Subcutaneous abdominal adipose tissue (tissue), 5 donors: ENCODE data around the gene NOS1AP.

Source experiments
- H3K27ac ChIP-seq: one replicate; pipeline ENCODE4 v1.7.0; 2013; ENCODE audit warnings: low read depth, mild to moderate bottlenecking, inconsistent platforms, low read length, moderate library complexity
- H3K27me3 ChIP-seq, 5 donors: one replicate each; pipeline ENCODE4 v1.7.0; 2013; ENCODE audit warnings: low read length in 5 of 5, inconsistent platforms in 1 of 5; ENCODE audit not compliant: control insufficient read depth in 5 of 5, insufficient read depth in 4 of 5
- H3K36me3 ChIP-seq, 5 donors: one replicate each; pipeline ENCODE4 v1.7.0; 2013; ENCODE audit warnings: low read length in 5 of 5; ENCODE audit not compliant: control insufficient read depth in 5 of 5, insufficient read depth in 5 of 5
- H3K4me1 ChIP-seq, 5 donors: one replicate each; pipeline ENCODE4 v1.7.0; 2013; ENCODE audit warnings: low read length in 5 of 5, mild to moderate bottlenecking in 3 of 5, moderate library complexity in 1 of 5; ENCODE audit not compliant: control insufficient read depth in 5 of 5, insufficient read depth in 5 of 5
- H3K4me3 ChIP-seq, 5 donors: one replicate each; pipeline ENCODE4 v1.7.0; 2013; ENCODE audit warnings: low read length in 5 of 5, low read depth in 1 of 5
- H3K9ac ChIP-seq, 5 donors: one replicate each; pipeline ENCODE4 v1.7.0; 2013; ENCODE audit warnings: low read length in 5 of 5, mild to moderate bottlenecking in 4 of 5, moderate library complexity in 3 of 5
- H3K9me3 ChIP-seq, 5 donors: one replicate each; pipeline ENCODE4 v1.7.0; 2013; ENCODE audit warnings: low read length in 5 of 5; ENCODE audit not compliant: control insufficient read depth in 5 of 5
- donor health status: healthy.
- donor health status: healthy.
- donor health status: healthy.
- donor health status: healthy.
- donor health status: healthy.

NOS1AP gene

DNA sequence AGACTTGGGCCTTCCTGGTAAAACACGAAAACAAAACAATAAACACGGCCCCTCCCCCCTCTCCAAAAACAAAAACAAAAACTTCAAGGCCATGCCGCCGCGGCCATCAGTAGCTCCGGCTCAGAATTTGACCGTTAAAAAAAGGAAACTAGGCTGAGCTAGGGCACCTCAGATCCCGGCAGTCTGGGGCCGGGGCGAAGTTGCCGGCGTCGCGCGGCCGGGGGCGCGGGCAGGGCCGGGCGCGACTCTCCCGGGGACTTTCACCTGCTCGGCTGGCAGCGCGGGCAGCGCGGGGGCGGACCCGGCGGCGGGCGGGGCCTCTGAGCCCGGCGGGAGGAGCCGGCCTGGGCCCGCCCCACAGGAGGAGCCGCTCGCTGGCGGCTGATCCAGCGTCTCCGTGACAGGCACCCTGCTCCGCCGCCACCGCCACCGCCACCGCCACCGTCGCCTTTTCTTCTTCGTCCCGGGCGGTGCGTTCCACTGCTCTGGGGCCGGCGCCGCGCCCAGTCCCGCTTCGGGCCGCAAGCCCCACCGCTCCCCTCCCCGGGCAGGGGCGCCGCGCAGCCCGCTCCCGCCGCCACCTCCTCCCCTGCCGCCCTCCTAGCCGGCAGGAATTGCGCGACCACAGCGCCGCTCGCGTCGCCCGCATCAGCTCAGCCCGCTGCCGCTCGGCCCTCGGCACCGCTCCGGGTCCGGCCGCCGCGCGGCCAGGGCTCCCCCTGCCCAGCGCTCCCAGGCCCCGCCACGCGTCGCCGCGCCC lies at the start of gene NOS1AP:
TSS of gene NOS1AP (plus strand) at position 358 of the 760 bp plus-strand sequence. CDS start 487 bp downstream, outside the sequence.
- H3K9me3 ChIP-seq: peaks cover 0 to 3% (median 2%) of the 10 kb centered on the region in 5 donors
- peaks cover 0 to 9% (median 0%) of the 10 kb centered on the region in 5 donors for H3K27me3 ChIP-seq
- H3K27ac ChIP-seq: peak within 1 kb of the TSS; percentile 60
- H3K4me1 ChIP-seq: peaks cover 0 to 25% (median 19%) of the 10 kb centered on the region in 5 donors
- H3K36me3 ChIP-seq: no peaks in the 10 kb centered on the region
- peak within 1 kb of the TSS; percentile 72 to 88 (median 77) for H3K4me3 ChIP-seq
- H3K9ac ChIP-seq: peak within 1 kb of the TSS in 4 of 5 donors; percentile 59 to 78 (median 74)

DNA sequence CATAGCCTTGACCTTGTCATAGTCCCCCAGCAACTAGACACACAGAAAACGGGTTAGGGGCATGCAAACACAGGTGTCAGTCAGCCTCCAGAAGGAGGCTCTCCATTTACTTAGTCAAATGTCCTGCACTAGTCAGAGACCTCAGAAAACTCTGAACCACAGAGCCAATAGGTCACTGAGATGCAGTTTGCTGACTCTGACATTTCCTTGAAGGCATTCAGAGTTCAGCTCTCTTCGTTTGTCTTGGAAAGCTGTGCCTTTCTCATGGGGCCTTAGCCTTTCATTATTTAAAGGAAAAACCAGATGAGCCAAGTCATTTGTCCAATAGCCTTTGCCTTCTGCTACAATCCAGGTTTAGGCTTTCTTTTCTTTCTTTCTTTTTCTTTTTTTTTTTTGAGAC lies 49.3 kb upstream of the NOS1AP start:
- Histone ChIP-seq H3K4me3 (no peak overlapping the region), H3K4me1 (peaks cover 0 to 52% (median 34%) of the 10 kb centered on the region in 5 donors), H3K36me3 (peaks cover 0 to 14% (median 0%) of the 10 kb centered on the region in 5 donors), H3K27ac (no peak overlapping the region), H3K9me3 (no peaks in the 10 kb centered on the region), H3K27me3 (peaks cover 0 to 20% (median 7%) of the 10 kb centered on the region in 5 donors), H3K9ac (no peak overlapping the region)

DNA sequence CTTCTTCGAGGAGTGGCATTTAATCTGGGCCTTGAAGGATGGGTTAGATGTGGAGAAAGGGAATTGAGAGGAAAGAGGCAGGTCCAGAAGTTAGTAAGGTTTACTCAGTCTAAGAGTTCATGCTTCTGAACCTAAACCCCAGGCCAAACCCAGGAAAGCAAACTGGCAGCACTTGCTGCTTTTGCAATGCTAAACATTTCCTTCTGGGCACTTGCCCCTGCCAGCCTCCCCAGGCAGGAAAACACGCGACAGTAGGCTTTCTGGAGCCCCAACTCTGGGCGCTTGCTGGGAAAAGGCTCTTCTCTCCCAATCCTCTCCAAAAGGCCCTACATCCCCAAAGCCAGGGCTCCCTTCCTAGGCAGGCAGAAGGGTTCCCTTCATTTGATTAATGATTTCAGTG lies 48.4 kb upstream of the NOS1AP start:
- Histone ChIP-seq H3K36me3 (peaks cover 0 to 8% (median 0%) of the 10 kb centered on the region in 5 donors), H3K4me3 (peak overlapping the region in 2 of 5 donors; percentile 7 to 48), H3K27ac (no peak overlapping the region), H3K27me3 (peaks cover 0 to 20% (median 7%) of the 10 kb centered on the region in 5 donors), H3K9ac (no peak overlapping the region), H3K9me3 (no peaks in the 10 kb centered on the region), H3K4me1 (peaks cover 0 to 52% (median 34%) of the 10 kb centered on the region in 5 donors)

DNA sequence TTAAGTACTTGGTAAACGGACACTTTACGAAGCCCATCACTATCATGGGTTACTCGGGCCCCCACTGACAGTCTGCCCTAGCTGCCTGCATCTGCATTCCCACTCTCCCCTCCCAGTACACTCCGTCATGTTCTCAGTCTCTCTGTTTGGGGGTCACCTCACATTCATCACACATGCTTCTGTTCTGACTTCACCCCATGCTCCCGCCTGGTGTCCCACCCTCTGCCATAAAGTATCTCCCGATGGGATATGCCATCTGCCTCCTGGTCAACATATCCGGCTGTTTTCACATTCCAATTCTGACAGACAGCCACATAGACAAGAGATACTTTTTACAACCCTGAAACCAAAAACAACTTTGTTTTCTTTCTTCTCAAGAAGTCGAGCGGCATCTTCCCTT lies 46.9 kb upstream of the NOS1AP start:
- Histone ChIP-seq H3K9ac (no peak overlapping the region), H3K4me1 (peaks cover 0 to 52% (median 34%) of the 10 kb centered on the region in 5 donors), H3K27me3 (peaks cover 0 to 20% (median 7%) of the 10 kb centered on the region in 5 donors), H3K4me3 (peak overlapping the region in 4 of 5 donors; percentile 69 to 81 (median 76)), H3K27ac (no peak overlapping the region), H3K36me3 (peaks cover 0 to 4% (median 0%) of the 10 kb centered on the region in 5 donors), H3K9me3 (peaks cover 0 to 4% (median 0%) of the 10 kb centered on the region in 5 donors)

DNA sequence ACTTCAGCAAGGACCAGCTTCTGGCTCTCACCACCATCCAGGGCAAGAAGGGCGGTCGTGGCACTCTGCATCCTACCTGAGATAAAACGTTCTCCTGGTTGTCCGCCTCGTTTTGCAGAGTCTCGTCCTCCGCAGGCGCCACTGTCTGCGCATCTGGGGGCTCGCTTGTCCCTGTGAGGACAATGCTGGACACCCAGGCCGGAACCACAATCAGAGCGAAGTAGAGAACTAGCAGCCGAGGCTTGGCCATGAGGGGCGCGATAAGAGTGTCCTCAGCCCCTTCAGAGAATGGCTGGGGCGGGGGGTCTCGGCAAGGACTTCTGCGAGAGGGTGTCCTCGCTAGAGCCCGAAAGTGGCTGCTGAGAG lies 46.3 kb upstream of the NOS1AP start:
- H3K27me3 ChIP-seq: peaks cover 0 to 20% (median 7%) of the 10 kb centered on the region in 5 donors
- peak overlapping the region in 2 of 5 donors; percentile 49 to 56 for H3K9ac ChIP-seq
- H3K4me3 ChIP-seq: peak overlapping the region; percentile 68 to 81 (median 75)

DNA sequence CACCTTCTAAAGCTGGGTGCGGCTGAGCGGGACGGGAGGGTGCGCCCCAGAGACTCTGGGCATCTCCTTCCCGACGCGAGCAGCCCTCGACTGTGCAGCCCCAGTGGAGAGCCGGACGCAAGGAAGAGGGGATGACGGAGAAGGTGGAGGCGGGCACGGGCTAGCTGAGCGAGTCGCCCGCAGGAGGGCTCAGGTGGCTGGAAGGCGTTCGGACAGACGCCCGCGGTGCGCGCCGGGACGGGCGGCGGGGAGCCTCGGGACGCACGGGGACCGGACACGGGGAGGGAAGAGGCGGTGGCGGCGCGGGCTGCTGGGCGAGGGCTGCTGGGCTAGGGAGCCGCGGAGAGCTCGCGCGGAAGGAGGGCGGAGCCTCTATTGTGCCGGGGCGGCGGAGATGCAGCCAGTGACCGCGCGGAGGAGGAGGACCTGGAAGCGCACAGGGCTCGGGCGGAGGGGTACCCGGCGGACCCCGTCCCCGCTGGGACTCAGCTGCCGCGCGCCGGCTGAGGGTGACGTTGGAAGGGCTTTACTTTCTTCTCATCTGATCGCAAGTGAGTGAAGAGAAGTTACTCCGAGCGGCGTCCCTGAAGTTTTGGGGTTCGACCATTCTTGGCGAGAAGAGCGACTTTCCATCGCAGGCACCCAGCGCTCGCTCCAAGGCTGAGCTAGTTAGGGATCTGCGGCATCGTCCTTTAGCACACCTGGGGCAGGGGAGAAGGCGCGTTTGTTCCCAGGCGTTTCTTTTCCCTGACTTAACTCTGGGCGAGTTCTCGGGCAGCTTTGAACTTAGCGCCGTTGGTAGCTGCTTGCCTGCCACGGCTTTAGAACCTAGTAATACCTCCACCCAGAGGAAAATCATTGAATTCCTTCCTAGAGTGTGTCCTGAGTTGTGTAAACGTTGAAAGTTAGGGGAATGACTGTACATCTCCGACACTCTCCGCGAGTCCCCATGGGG lies 45.7 kb upstream of the NOS1AP start, which contains the start of gene OLFML2B:
TSS of gene OLFML2B (minus strand) at position 323 of the 955 bp plus-strand sequence. CDS start 439 bp downstream, outside the sequence.
- peaks cover 0 to 23% (median 7%) of the 10 kb centered on the region in 5 donors for H3K27me3 ChIP-seq
- H3K4me1 ChIP-seq: peaks cover 0 to 53% (median 34%) of the 10 kb centered on the region in 5 donors
- peak within 1 kb of the TSS in 3 of 5 donors; percentile 56 to 68 (median 59) for H3K9ac ChIP-seq
- H3K36me3 ChIP-seq: no peaks in the 10 kb centered on the region
- peak within 1 kb of the TSS; percentile 68 to 88 (median 77) for H3K4me3 ChIP-seq
- H3K9me3 ChIP-seq: peaks cover 0 to 4% (median 0%) of the 10 kb centered on the region in 5 donors
- no peak within 1 kb of the TSS for H3K27ac ChIP-seq

More for the DNA sequence above, 46.3 kb upstream of the NOS1AP start:
- Histone ChIP-seq H3K36me3 (peaks cover 0 to 3% (median 0%) of the 10 kb centered on the region in 5 donors), H3K4me1 (peaks cover 0 to 52% (median 34%) of the 10 kb centered on the region in 5 donors), H3K27ac (no peak overlapping the region), H3K9me3 (peaks cover 0 to 4% (median 0%) of the 10 kb centered on the region in 5 donors)

DNA sequence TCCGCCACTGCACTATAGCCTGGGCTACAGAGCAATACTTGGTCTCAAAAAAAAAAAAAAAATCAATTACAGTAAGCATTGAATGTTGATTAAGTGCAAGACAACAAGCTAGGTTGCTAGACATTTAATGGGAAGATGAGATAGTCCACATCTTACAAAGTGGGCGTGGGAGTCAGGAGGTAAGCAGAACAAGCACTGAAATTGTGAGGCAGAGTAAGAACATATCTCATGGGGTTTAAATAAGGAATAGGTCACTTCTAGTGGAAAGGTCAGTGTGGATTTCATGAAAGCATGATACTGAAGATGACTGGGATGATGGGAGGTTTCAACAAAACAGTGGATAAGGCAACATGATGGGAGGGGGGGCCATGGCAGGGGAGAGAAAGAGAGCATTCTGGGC lies 44.0 kb upstream of the NOS1AP start:
- H3K27me3 ChIP-seq: peaks cover 0 to 23% (median 9%) of the 10 kb centered on the region in 5 donors
- H3K9ac ChIP-seq: no peak overlapping the region
- H3K27ac ChIP-seq: no peak overlapping the region
- H3K9me3 ChIP-seq: peaks cover 0 to 4% (median 0%) of the 10 kb centered on the region in 5 donors
- H3K4me3 ChIP-seq: no peak overlapping the region
- H3K36me3 ChIP-seq: no peaks in the 10 kb centered on the region
- H3K4me1 ChIP-seq: peaks cover 0 to 43% (median 27%) of the 10 kb centered on the region in 5 donors

DNA sequence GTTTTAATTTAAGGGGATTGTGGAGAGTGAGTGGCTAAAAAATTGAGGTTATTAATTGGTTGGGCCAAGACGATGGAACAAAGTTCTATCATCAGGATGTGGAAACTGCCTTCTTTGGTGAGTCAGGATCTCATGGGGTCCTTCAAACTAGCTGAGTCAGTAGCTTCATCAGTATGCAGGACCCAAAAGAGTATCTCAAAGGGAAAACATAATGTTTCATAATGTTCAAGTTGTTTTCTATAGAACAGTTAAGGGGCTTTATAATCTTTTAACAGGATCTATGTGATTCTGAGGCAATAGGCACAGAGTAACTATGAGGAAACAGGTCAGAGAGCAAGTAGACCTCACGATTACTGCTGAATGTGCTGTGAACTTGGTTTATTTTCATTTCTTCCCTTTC lies 42.6 kb upstream of the NOS1AP start:
- H3K4me3 ChIP-seq: no peak overlapping the region
- H3K9me3 ChIP-seq: peaks cover 0 to 4% (median 0%) of the 10 kb centered on the region in 5 donors
- H3K4me1 ChIP-seq: peaks cover 0 to 31% (median 23%) of the 10 kb centered on the region in 5 donors
- no peaks in the 10 kb centered on the region for H3K36me3 ChIP-seq
- H3K9ac ChIP-seq: no peak overlapping the region
- no peak overlapping the region for H3K27ac ChIP-seq
- peaks cover 0 to 23% (median 9%) of the 10 kb centered on the region in 5 donors for H3K27me3 ChIP-seq

DNA sequence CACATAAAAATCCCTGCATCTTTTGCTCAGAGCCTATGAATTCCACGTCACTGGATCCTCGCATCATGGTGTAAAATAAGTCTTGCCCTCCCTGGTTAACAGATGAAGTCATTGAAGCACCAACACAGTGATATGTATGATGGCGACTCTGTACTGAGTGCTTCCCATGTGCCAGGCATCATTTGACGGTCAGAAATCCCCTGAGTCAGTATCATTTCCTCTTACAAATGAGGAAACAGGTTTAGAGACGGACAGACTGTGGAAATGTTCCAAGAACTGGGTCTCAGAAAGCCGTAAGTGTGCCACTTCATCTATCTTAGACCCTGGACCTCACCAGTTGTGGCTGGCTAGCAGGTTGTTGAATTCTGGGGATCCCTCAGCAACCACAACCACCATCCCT lies 40.8 kb upstream of the NOS1AP start:
- Histone ChIP-seq H3K4me1 (peaks cover 0 to 14% (median 10%) of the 10 kb centered on the region in 5 donors), H3K27me3 (peaks cover 0 to 12% (median 7%) of the 10 kb centered on the region in 5 donors), H3K27ac (no peak overlapping the region)

More for the DNA sequence above, 40.8 kb upstream of the NOS1AP start:
- H3K9me3 ChIP-seq: peaks cover 0 to 4% (median 0%) of the 10 kb centered on the region in 5 donors
- H3K9ac ChIP-seq: no peak overlapping the region
- no peak overlapping the region for H3K4me3 ChIP-seq
- H3K36me3 ChIP-seq: no peaks in the 10 kb centered on the region
